IMR-90 (cell line): Measurements from ENCODE around the gene SPATA12. TPM values are rescaled to one million over a fixed set of nuclear protein-coding genes. Genes with fewer than 3 reads are reported as not detected.

Experiments used
- ATAC-seq: fragments of 200-7000 bp; cut with Tn5 transposase; 2 replicates; pipeline ENCODE4 v1.9.1; 2020; ENCODE audit warnings: low read depth, mild to moderate bottlenecking, moderate library complexity
- BruUV-seq: library from RNA; stranded (reverse); fragments of 400-500 nt; replicated peaks from 2 replicates; lab custom pipeline; 2021; lab: Mats Ljungman, UMichigan
- CTCF ChIA-PET: fragments of 300-600 bp; formaldehyde crosslinking; extraction: SDS; loops from one replicate; lab custom pipeline; 2021; ENCODE audit warnings: antibody characterized with exemption; lab: Yijun Ruan, JAX
- POLR2A ChIA-PET: fragments of 300-600 bp; sonication (Branson Sonifier 250); formaldehyde crosslinking; loops from one replicate; lab custom pipeline; 2022; ENCODE audit warnings: antibody characterized with exemption; ENCODE audit not compliant: unreplicated experiment; lab: Charles Lee
- DNase-seq: peaks from one replicate; pipeline ENCODE4 v3.0.0; 2013
- H2AFZ ChIP-seq: replicated peaks from 2 replicates; pipeline ENCODE3; 2013; ENCODE audit warnings: low read length, mild to moderate bottlenecking; ENCODE audit not compliant: poor library complexity
- H2AK5ac ChIP-seq: 2 replicates; pipeline ENCODE4 v1.6.1; 2013; ENCODE audit warnings: low read depth, low read length, inconsistent platforms
- H2AK9ac ChIP-seq: replicated peaks from 2 replicates; pipeline ENCODE3; 2013; ENCODE audit warnings: mild to moderate bottlenecking, low read depth, low read length, moderate library complexity; ENCODE audit not compliant: poor library complexity
- H2BK120ac ChIP-seq: 2 replicates; pipeline ENCODE4 v1.6.1; 2013; ENCODE audit warnings: low read depth, low read length, inconsistent platforms
- H2BK15ac ChIP-seq: 3 replicates; pipeline ENCODE4 v1.6.1; 2013; ENCODE audit warnings: low read depth, low read length, inconsistent platforms
- H2BK20ac ChIP-seq: 2 replicates; pipeline ENCODE4 v1.6.1; 2013; ENCODE audit warnings: low read depth, mild to moderate bottlenecking, inconsistent platforms, low read length, moderate library complexity
- H2BK5ac ChIP-seq: 2 replicates; pipeline ENCODE4 v1.6.1; 2013; ENCODE audit warnings: mild to moderate bottlenecking, low read depth, low read length, inconsistent platforms; ENCODE audit not compliant: poor library complexity, severe bottlenecking
- H3K14ac ChIP-seq: replicated peaks from 2 replicates; pipeline ENCODE4 v1.6.1; 2013; ENCODE audit warnings: low read depth, low read length, inconsistent platforms
- H3K18ac ChIP-seq: 2 replicates; pipeline ENCODE4 v1.6.1; 2013; ENCODE audit warnings: low read depth, low read length, control low read depth
- H3K23ac ChIP-seq: 2 replicates; pipeline ENCODE4 v1.6.1; 2013; ENCODE audit warnings: low read depth, low read length, inconsistent platforms
- H3K27ac ChIP-seq: 2 replicates; pipeline ENCODE4 v1.5.1; 2013; ENCODE audit warnings: mild to moderate bottlenecking, control low read depth, low read length; ENCODE audit not compliant: insufficient read depth
- H3K27me3 ChIP-seq: 2 replicates; pipeline ENCODE4 v1.6.1; 2013; ENCODE audit warnings: low read length; ENCODE audit not compliant: control insufficient read depth, insufficient read depth
- H3K36me3 ChIP-seq: 2 replicates; pipeline ENCODE4 v1.6.1; 2013; ENCODE audit warnings: low read length, mixed read lengths; ENCODE audit not compliant: control insufficient read depth, insufficient read depth
- H3K4ac ChIP-seq: 2 replicates; pipeline ENCODE4 v1.6.1; 2013; ENCODE audit warnings: low read depth, low read length, inconsistent platforms
- H3K4me1 ChIP-seq: 2 replicates; pipeline ENCODE4 v1.6.1; 2013; ENCODE audit warnings: low read length, mixed read lengths; ENCODE audit not compliant: control insufficient read depth, insufficient read depth
- H3K4me2 ChIP-seq: 2 replicates; pipeline ENCODE4 v1.6.1; 2013; ENCODE audit warnings: low read depth, mild to moderate bottlenecking, control low read depth, low read length, moderate library complexity
- H3K4me3 ChIP-seq: 2 replicates; pipeline ENCODE4 v1.5.1; 2013; ENCODE audit warnings: low read depth, mild to moderate bottlenecking, control low read depth, low read length, moderate library complexity; ENCODE audit not compliant: insufficient read depth
- H3K56ac ChIP-seq: 2 replicates; pipeline ENCODE4 v1.6.1; 2013; ENCODE audit warnings: low read length, inconsistent platforms; ENCODE audit not compliant: insufficient read depth; ENCODE audit errors: extremely low read depth
- H3K79me1 ChIP-seq, 2 experiments: 2 replicates each; pipeline ENCODE4 v1.6.1; 2013; ENCODE audit warnings: low read length in 2 of 2, inconsistent platforms in 1 of 2, low read depth in 1 of 2
- H3K9ac ChIP-seq: 2 replicates; pipeline ENCODE4 v1.6.1; 2013; ENCODE audit warnings: low read depth, low read length, control low read depth
- H3K9me1 ChIP-seq: 2 replicates; pipeline ENCODE4 v1.6.1; 2013; ENCODE audit warnings: low read length, inconsistent platforms; ENCODE audit not compliant: insufficient read depth
- H3K9me3 ChIP-seq: 2 replicates; pipeline ENCODE4 v1.6.1; 2013; ENCODE audit warnings: low read length; ENCODE audit not compliant: control insufficient read depth, insufficient read depth
- H4K20me1 ChIP-seq: 2 replicates; pipeline ENCODE4 v1.6.1; 2013; ENCODE audit warnings: low read length, inconsistent platforms; ENCODE audit not compliant: insufficient read depth
- H4K5ac ChIP-seq: 2 replicates; pipeline ENCODE4 v1.6.1; 2013; ENCODE audit warnings: mild to moderate bottlenecking, low read depth, low read length, control low read depth
- H4K8ac ChIP-seq, 2 experiments: 2 replicates each; pipeline ENCODE4 v1.6.1; 2013; ENCODE audit warnings: low read depth in 2 of 2, low read length in 2 of 2, control low read depth in 1 of 2, inconsistent platforms in 1 of 2
- H4K91ac ChIP-seq: 2 replicates; pipeline ENCODE4 v1.6.1; 2013; ENCODE audit warnings: low read depth, low read length, inconsistent platforms; ENCODE audit not compliant: insufficient read depth
- FOS ChIP-seq: fragments of 150-350 bp; IDR thresholded peaks from 2 replicates; pipeline ENCODE4 v1.6.1; 2016; ENCODE audit warnings: low read depth, low read length
- MAFK ChIP-seq: IDR thresholded peaks from 2 replicates; pipeline ENCODE4 v1.6.1; 2012; ENCODE audit warnings: low read depth, low read length, improper control_type of control experiment
- RAD21 ChIP-seq: IDR thresholded peaks from 2 replicates; pipeline ENCODE4 v1.6.1; 2012; ENCODE audit warnings: low read length, improper control_type of control experiment
- WGBS, 2 experiments: methylation state at CpG; one replicate each; pipeline versions ENCODE4 v1.1.5 to v1.1.7; 2013; ENCODE audit warnings: missing lambda C conversion rate in 2 of 2; ENCODE audit not compliant: insufficient read length in 1 of 2; ENCODE audit errors: extremely low coverage in 2 of 2; 5-methylcytosine and 5-hydroxymethylcytosine counted together
- dilution Hi-C: fragments of 300-500 bp; cut with HindIII; formaldehyde crosslinking; loops from one replicate; pipeline ENCODE4 v1.14.3; 2018; ENCODE audit warnings: low sequenced_read_pairs; ENCODE audit not compliant: unreplicated experiment
- in situ Hi-C: fragments of 300-500 bp; cut with MboI; formaldehyde crosslinking; loops from 3 replicates; pipeline ENCODE4 v1.14.3; 2019; ENCODE audit warnings: low sequenced_read_pairs, inconsistent platforms, mixed read lengths
- intact Hi-C: fragments of 100-400 bp; cut with micrococcal nuclease; formaldehyde crosslinking; loops from 2 replicates; pipeline ENCODE4 v1.10.0; 2022
- polyA plus RNA-seq, 3 experiments: library from polyadenylated mRNA; depleted of rRNA; stranded (reverse); fragments of >200 nt; gene quantifications; 2 replicates each; pipeline ENCODE4 v1.2.3, GENCODE V29; 2012; ENCODE audit warnings: low replicate concordance in 1 of 3
- total RNA-seq: library from RNA; depleted of rRNA; stranded (reverse); fragments of >200 nt; gene quantifications from 2 replicates; pipeline ENCODE4 v1.2.3, GENCODE V29; 2012
- TF ChIP-seq, protein P1 (sequence below): conservative IDR thresholded peaks from 2 replicates; pipeline ENCODE4 v1.5.1; 2012; ENCODE audit warnings: mild to moderate bottlenecking, low read depth, low read length, improper control_type of control experiment

The SPATA12 gene
- total and polyA plus RNA-seq, 2 of the 4 experiments (the other 2 are of a cell fraction), result under 0.01 TPM; not detected in 1

DNA sequence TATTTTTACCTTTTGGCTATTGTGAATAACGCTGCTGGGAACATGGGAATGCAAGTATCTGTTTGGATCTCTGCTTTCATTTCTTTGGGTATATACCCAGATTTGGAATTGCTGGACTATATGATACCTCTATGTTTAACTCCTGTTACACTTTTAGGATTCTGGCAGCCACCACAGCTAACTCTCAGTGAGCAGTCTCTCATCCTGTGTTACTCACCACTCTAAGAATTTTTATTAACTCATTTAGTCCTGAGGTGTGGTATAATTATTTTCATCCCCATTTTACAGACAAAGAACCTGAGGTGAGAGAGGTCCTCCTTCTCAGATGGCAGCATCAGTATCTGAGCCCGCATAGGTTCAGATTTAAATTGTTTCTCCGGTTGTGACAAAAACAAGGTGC is 1.1 kb downstream of the SPATA12 start:
- no peak overlapping the region for H2BK20ac ChIP-seq
- no peak overlapping the region for H4K5ac ChIP-seq
- no peak overlapping the region for H2BK120ac ChIP-seq
- no peak overlapping the region for H2BK5ac ChIP-seq
- H3K4ac ChIP-seq, result no peak overlapping the region
- H3K4me2 ChIP-seq, result no peak overlapping the region
- no peaks in the 10 kb centered on the region for H4K20me1 ChIP-seq
- H3K9me1 ChIP-seq, result no peaks in the 10 kb centered on the region
- H3K36me3 ChIP-seq, result no peaks in the 10 kb centered on the region
- no TSS peak for BruUV-seq
- no peak overlapping the region for H3K4me3 ChIP-seq
- no peak overlapping the region for H2AFZ ChIP-seq
- H3K9me3 ChIP-seq, result no peaks in the 10 kb centered on the region
- ChIA-PET POLR2A (no interaction called here), CTCF (no interaction called here)
- no peaks in the 10 kb centered on the region for H3K79me1 ChIP-seq
- H3K27ac ChIP-seq, result no peak overlapping the region
- no peak overlapping the region for H3K18ac ChIP-seq
- ATAC-seq (no peak), DNase-seq (no peak)
- TF ChIP-seq, protein P1, sequence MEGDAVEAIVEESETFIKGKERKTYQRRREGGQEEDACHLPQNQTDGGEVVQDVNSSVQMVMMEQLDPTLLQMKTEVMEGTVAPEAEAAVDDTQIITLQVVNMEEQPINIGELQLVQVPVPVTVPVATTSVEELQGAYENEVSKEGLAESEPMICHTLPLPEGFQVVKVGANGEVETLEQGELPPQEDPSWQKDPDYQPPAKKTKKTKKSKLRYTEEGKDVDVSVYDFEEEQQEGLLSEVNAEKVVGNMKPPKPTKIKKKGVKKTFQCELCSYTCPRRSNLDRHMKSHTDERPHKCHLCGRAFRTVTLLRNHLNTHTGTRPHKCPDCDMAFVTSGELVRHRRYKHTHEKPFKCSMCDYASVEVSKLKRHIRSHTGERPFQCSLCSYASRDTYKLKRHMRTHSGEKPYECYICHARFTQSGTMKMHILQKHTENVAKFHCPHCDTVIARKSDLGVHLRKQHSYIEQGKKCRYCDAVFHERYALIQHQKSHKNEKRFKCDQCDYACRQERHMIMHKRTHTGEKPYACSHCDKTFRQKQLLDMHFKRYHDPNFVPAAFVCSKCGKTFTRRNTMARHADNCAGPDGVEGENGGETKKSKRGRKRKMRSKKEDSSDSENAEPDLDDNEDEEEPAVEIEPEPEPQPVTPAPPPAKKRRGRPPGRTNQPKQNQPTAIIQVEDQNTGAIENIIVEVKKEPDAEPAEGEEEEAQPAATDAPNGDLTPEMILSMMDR, result no peak
- no peak for TF ChIP-seq RAD21
- TF ChIP-seq MAFK, result no peak
- TF ChIP-seq FOS, result no peak
- no peak overlapping the region for H2AK5ac ChIP-seq
- H2BK15ac ChIP-seq, result no peak overlapping the region
- intact Hi-C loops, result no loop called here
- H3K4me1 ChIP-seq, result peaks cover 2% of the 10 kb centered on the region; the same call in 1 of the 2 replicates
- H2AK9ac ChIP-seq, result no peak overlapping the region
- no peak overlapping the region for H3K14ac ChIP-seq
- H3K9ac ChIP-seq, result no peak overlapping the region
- H3K23ac ChIP-seq, result no peak overlapping the region
- no peak overlapping the region for H3K56ac ChIP-seq
- H4K8ac ChIP-seq, result no peak overlapping the region
- H4K91ac ChIP-seq, result no peak overlapping the region
- WGBS, 2 experiments, result no CpG with 5 or more reads among the region's 3 CpGs
- dilution Hi-C loops, result no loop called here
- in situ Hi-C loops, result no loop called here
- H3K27me3 ChIP-seq, result no peaks in the 10 kb centered on the region
